SKM-1 treated with dmso at 0.1 percent for 144 hours (cell line): ENCODE data around the gene KRTAP5-7.
A peak's percentile ranks its signal among the peaks of the same experiment; 100 is the strongest.
"Not testable (repeated sequence)": the region's sequence is repeated elsewhere in the genome, so short reads cannot be mapped to it uniquely, and the experiment has no call there.

Source experiments
- DNase-seq: peaks from one replicate; lab custom pipeline; 2025; ENCODE audit not compliant: unreplicated experiment; lab: John Stamatoyannopoulos, UW

KRTAP5-7 gene

GRCh38 chr11:71556018-71556417 is 29.0 kb downstream of the KRTAP5-7 start:
- DNase-seq: no peak

GRCh38 chr11:71557257-71557656 is 30.2 kb downstream of the KRTAP5-7 start:
- no peak for DNase-seq

GRCh38 chr11:71558996-71559395 is 31.9 kb downstream of the KRTAP5-7 start:
- DNase-seq: no peak

GRCh38 chr11:71562120-71562519 is 35.1 kb downstream of the KRTAP5-7 start:
- no peak for DNase-seq

GRCh38 chr11:71563406-71563805 is 36.3 kb downstream of the KRTAP5-7 start:
- DNase-seq: peak; percentile 19

- no peak for DNase-seq
Observed at GRCh38 chr11:71564430-71564829, 37.4 kb downstream of the KRTAP5-7 start.

GRCh38 chr11:71565263-71565662 is 38.2 kb downstream of the KRTAP5-7 start, which contains the start of gene KRTAP5-10:
Gene KRTAP5-10, plus strand, starts transcription at chr11:71565563. Its CDS starts 25 bp downstream, at chr11:71565588.
- DNase-seq: no peak

- no peak for DNase-seq
Observed at GRCh38 chr11:71566081-71566620, 39.1 kb downstream of the KRTAP5-7 start.

GRCh38 chr11:71566626-71567599 is 39.8 kb downstream of the KRTAP5-7 start:
- not testable (repeated sequence) for DNase-seq

GRCh38 chr11:71567633-71568032 is 40.6 kb downstream of the KRTAP5-7 start:
- DNase-seq: not testable (repeated sequence)

GRCh38 chr11:71568704-71569349 is 41.8 kb downstream of the KRTAP5-7 start:
- no peak for DNase-seq

GRCh38 chr11:71571101-71571850 is 44.2 kb downstream of the KRTAP5-7 start:
- not testable (repeated sequence) for DNase-seq

GRCh38 chr11:71572811-71573210 is 45.7 kb downstream of the KRTAP5-7 start:
- no peak for DNase-seq

GRCh38 chr11:71574418-71574817 is 47.4 kb downstream of the KRTAP5-7 start:
- DNase-seq: no peak

- DNase-seq: no peak
Observed at GRCh38 chr11:71575723-71576424, 48.8 kb downstream of the KRTAP5-7 start.

GRCh38 chr11:71576688-71577465 is 49.8 kb downstream of the KRTAP5-7 start:
- not testable (repeated sequence) for DNase-seq

- no peak for DNase-seq
Observed at GRCh38 chr11:71577469-71578004, 50.5 kb downstream of the KRTAP5-7 start.
